KOPT-K1 (cell line): ENCODE measurements around the gene LHX2.

Source experiments
- H3K27ac ChIP-seq: fragments of 200-600 bp; sonication (generic); 2 replicates; pipeline ENCODE4 v1.5.1; 2016; ENCODE audit warnings: antibody characterized with exemption, mild to moderate bottlenecking, low read depth, low read length; ENCODE audit not compliant: poor library complexity, severe bottlenecking
- H3K36me3 ChIP-seq: fragments of 200-600 bp; sonication (generic); 2 replicates; pipeline ENCODE4 v1.5.1; 2017; ENCODE audit warnings: antibody characterized with exemption, mild to moderate bottlenecking, low read length, moderate library complexity; ENCODE audit not compliant: insufficient read depth
- H3K9me3 ChIP-seq: fragments of 200-600 bp; sonication (generic); 2 replicates; pipeline ENCODE4 v1.5.1; 2017; ENCODE audit warnings: antibody characterized with exemption, low read length, mild to moderate bottlenecking; ENCODE audit not compliant: insufficient read depth, poor library complexity, severe bottlenecking

The LHX2 gene

DNA sequence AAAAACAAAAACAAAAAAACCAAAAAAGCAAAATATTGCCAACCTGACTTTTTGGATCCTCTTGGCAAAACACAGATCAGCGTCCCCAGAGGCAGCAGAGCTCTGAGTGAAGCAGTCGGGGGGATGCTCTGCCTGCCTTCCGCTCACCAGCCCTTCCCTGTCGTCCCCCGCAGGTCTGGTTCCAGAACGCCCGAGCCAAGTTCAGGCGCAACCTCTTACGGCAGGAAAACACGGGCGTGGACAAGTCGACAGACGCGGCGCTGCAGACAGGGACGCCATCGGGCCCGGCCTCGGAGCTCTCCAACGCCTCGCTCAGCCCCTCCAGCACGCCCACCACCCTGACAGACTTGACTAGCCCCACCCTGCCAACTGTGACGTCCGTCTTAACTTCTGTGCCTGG, 20.7 kb downstream of the LHX2 start:
- no peaks in the 10 kb centered on the region for H3K36me3 ChIP-seq
- no peak overlapping the region for H3K27ac ChIP-seq
- H3K9me3 ChIP-seq = no peaks in the 10 kb centered on the region

DNA sequence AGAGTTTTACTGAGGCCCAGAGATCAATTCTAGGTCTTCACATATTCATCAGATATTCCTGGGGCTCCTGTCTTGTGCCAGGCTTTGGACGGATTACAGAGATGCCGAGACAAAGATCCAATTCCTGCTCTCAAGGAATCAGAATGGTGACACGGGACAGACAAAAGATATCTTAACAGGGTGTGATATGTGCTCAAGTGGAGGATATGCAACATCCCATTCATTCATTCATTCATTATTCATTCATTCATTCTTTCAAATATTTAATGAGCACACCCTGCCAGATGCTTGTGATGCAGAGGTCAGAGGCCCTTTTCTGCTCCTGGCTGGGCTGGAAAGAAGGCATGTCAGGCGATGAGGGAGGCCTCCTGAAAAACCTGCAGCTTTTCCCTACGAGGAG, 21.8 kb downstream of the LHX2 start:
- Histone ChIP-seq H3K27ac (no peak overlapping the region), H3K9me3 (no peaks in the 10 kb centered on the region), H3K36me3 (no peaks in the 10 kb centered on the region)

DNA sequence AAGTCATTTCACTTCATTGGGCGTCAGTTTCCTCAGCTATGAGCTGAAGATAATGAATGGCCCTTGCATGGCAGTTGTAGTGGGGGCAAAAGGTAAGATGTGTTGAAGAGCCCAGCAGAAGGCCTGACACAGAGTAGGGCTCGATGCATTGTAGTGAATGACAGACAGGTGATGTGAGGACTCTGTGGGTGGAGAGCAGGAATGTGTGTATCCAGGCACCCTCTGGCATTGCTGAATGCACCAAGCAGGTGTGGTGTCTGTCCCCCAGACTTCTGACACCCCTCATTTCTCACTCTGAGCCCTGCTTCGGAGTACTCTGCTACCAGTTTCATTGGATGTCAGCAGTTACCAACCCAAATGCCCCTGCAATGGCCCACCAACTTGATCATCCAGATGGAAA, 22.4 kb downstream of the LHX2 start:
- Histone ChIP-seq H3K36me3 (no peaks in the 10 kb centered on the region), H3K27ac (no peak overlapping the region), H3K9me3 (no peaks in the 10 kb centered on the region)

DNA sequence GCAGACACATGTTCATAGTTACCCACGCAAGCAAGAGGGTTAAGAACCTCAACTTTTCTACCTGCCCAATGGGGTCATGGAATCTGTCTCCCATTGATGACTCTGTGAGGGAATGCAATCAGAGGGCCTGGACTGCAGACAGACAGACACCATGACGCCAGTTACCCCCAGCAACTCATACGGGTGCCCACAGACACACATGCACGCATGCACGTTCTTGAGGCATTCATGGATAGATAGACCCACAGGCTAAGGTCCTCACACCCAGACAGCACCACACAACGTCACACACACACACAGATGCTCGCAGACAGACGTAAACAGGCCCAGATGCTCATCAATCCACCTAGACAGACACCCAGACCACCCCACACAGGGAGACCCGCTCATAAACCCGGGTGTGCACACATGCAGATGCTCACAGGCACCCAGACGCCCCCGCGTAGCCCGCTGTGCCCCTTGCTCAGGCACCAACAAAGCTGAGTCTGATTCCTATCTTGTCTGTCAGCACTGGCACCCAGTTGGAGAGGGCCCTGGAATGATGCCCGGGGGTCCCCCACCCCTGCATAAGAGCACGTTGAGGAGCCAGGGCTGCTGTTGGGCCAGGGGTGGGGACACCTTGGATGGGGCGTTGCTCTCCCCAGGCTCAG, 23.6 kb downstream of the LHX2 start:
- H3K27ac ChIP-seq = no peak overlapping the region
- H3K9me3 ChIP-seq = no peaks in the 10 kb centered on the region
- no peaks in the 10 kb centered on the region for H3K36me3 ChIP-seq

DNA sequence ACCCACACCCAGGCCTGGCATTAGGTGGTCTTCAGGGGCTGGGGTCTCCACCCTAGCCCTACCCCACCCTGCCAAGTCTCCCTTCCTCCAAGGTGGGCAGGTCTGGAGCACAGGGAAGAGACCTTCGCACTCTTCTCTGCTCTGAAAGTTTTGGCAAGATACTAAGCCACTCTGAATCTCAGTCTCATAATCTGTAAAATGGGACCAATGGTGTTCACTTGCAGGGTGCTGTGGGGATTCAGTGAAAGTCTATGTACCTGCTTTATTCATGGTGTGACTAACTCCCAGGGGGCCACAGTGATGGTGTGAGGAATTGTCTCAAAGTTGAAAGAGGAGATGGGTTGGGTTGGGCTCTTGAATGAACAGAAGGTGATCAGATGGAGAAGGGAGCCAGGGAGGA, 25.0 kb downstream of the LHX2 start:
- H3K9me3 ChIP-seq = no peaks in the 10 kb centered on the region
- no peak overlapping the region for H3K27ac ChIP-seq
- H3K36me3 ChIP-seq = no peaks in the 10 kb centered on the region

DNA sequence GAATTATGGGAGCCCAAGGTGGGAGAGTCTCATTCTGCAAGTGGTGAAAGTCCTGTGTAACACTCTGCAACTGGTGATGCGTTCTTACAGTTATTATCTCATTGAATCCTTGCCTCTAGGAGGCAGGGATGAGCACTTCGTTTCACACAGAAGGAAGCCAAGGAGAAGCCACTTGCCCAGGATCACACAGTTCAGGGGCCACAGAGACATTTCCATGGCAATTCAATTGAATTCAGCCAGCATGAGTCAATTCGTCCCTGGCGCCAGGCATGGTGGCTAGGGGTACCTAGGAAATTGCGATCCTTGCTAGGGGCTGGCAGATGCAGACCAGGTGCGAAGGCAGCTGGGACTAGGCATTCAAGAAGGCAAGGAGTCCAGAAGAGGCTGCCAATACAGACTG, 26.2 kb downstream of the LHX2 start:
- Histone ChIP-seq H3K27ac (no peak overlapping the region), H3K36me3 (no peaks in the 10 kb centered on the region), H3K9me3 (no peaks in the 10 kb centered on the region)

DNA sequence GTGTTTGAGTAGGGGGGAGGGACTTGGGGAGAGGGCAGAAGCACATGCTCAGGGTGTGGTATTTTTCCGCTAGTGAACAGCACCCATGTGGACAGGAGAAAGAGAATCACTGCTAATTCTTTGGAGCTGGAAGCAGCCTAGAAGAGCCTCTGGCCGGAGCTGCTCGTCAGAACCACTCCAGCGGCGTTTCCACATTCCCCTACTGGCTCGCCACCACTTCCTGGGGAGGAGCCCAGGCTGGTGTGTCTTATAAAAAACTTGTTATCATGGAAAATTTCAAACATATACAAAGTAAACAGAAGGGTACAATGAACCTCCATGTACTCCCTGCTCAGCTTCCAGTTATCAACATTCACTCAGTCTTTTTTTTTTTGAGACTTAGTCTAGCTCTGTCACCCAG, 26.7 kb downstream of the LHX2 start:
- Histone ChIP-seq H3K9me3 (no peaks in the 10 kb centered on the region), H3K27ac (no peak overlapping the region), H3K36me3 (no peaks in the 10 kb centered on the region)

DNA sequence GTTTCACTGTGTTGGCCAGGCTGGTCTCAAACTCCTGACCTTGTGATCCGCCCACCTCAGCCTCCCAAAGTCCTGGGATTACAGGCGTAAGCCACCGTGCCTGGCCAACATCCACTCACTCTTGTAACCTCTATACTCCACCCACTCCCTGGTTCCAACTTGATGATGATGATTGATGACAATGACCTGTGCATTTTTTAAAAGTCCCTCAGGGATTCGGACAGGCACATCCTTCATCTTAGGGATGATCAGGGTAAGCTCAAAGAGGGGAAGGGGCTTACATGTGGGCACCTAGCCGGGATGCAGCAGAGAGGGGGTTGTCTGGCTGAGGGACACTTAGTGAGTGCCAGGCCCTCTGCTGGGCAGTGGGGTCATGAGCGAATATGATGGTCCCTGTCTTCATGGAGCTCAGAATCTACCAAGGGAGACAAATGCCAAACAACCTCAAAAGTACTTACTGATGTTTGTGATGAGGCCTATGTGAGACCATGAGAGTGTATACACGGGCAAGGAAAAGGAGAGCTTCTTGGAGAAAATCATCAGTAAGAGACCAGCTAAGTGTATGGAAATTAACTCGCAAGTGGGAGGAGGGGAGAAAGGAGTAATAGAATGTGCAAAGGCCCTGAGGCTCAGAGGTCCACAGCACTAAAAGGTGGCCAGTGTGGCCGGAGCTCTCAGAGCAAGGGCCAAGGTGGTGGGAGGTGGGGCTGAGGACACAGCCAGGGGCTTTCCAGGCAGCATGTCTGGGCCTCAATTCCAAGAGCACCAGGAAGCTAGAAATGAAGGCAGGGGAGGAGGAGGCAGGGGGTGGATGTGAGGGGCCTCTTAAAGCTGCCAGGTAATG, 27.4 kb downstream of the LHX2 start:
- H3K27ac ChIP-seq = no peak overlapping the region
- H3K36me3 ChIP-seq = no peaks in the 10 kb centered on the region
- H3K9me3 ChIP-seq = no peaks in the 10 kb centered on the region

DNA sequence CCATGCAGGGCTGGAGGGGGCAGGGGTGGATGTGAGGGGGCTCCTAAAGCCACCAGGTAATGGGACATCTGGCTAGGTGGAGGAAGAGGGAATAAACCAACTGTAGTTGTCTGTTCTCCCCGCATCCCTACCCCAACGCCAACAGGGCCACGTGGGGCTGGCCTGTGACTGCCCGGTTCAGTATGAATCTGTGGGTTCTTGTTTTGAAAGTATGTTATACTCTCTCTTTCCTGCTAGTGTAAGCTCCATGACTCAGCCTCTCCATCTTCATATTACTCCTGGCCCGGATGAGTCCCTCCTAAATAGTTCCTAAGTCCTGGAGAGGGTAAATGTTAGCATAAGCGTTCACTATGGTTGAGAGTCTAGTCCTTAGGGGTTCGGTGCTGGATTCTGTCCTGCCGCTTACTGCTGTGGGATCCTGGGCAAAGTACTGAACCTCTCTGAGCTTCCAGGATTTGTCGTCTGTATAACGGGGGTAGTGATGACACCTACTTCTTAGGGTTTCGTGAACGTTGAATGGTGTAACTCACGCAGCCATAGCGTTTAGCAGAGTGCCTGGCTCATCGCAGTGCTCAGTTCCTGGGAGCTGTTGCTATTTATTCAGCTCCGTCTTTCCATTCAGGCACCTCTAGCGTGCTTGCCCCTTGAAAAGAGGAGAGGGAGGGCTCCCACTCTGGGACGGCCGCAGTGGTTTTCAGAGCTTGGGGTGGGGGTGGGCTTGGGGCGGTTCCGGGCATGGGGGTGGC, 28.8 kb downstream of the LHX2 start:
- H3K27ac ChIP-seq = no peak overlapping the region
- H3K36me3 ChIP-seq = no peaks in the 10 kb centered on the region
- H3K9me3 ChIP-seq = no peaks in the 10 kb centered on the region

DNA sequence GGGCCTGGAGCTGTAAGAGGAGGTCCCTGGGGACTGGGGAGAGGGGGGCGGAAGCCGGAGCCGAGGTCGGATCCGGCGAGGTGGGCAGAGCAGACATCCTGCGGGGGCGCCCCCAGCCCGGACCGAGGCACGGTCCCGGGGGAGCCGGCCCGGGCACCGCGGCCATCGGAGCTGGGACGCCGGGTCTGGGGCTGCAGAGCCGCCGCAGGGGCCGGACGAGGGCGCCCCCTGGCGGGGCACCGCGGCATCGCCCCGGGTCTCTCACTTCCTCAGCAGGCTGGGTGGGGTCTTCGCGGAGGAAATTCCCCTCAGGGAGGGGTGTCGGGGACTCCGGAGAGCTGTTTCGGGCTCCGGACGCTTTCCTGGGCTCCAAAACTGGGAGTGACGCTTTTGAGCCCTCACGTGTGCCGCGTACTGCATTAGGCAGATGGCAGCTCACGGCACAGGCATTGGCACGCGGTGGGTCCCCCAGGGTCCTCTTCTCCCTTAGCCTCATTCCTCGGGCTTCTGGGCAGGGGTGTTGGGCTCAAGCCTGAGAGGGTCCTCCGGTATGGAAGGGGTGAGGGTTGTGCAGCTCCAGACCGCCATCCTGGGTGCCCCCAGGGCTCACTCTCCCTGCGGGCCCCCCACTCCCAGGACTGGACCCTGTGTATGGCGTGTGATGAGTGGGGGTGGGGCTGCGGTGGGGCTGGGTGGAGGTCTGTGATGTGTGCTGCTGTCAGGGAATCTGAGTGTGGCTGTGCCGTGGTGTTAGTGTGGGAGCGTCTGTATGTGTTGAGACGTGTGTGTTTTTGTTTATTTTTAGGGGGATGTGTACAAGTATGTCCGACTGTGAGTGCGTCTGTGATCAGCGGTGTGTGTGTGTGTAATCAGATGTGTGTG, 29.6 kb downstream of the LHX2 start:
- Histone ChIP-seq H3K27ac (no peak overlapping the region), H3K36me3 (no peaks in the 10 kb centered on the region)

DNA sequence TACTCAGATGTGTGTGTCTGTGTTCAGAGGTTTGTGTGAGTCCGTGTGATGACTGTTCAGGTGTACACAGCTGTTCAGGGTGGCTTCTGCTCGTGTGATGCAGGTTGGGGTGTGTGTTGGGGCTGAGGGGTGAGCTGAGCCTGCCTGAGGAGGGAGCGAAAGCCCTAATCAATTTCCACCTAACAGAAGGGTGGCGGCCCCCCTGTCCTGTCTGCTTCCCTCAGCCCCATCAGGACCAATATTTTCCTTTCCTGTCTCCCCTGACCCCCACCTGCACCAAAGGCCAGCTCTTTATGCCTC, 30.2 kb downstream of the LHX2 start:
- no peak overlapping the region for H3K27ac ChIP-seq
- no peaks in the 10 kb centered on the region for H3K9me3 ChIP-seq
- no peaks in the 10 kb centered on the region for H3K36me3 ChIP-seq

More for the DNA sequence above, 29.6 kb downstream of the LHX2 start:
- H3K9me3 ChIP-seq = no peaks in the 10 kb centered on the region

DNA sequence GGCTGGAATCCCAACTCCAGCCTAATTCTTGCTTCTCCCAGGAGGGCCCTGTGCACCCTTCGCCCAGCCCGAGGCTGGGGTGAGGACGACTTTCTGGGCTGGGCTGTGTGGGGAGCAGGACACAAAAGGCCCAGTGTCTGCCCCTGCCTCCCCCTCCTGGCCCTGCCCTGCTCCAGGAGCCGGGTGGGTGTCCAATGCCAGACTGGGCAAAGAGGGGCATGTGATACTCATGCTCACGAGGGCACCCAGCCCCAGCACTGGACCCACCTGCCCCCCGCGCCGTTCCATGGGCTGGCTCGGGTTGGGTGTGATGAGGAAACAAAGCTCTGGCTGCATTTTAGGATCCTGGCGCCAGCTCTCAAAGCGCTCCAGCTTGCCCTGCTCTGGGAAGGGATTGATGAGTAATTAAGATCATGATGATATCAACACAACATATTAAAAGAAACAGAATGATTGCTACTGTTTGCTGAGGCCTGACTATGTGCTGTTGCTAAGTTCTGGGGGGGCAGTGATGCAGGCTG, 30.7 kb downstream of the LHX2 start:
- H3K27ac ChIP-seq = no peak overlapping the region
- H3K36me3 ChIP-seq = no peaks in the 10 kb centered on the region
- no peaks in the 10 kb centered on the region for H3K9me3 ChIP-seq

DNA sequence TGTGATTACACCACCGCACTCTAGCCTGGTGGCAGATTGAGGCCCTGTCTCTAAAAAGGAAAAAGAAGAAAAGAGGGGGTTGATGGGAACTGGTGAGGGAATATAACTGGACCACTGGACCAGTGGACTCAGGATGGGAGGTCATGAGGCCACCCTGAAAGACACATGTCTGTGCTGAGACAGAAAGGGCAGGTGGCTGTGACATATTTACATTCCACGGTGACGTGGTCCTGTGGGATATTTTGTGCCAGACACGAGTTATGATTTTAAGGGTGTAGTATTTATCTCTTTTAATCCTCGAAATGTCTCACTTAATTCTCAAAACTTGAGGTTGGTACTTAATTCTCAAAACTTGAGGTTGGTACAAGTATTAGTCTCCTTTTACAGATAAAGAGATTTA, 32.9 kb downstream of the LHX2 start:
- H3K27ac ChIP-seq = no peak overlapping the region
- H3K9me3 ChIP-seq = no peaks in the 10 kb centered on the region
- no peaks in the 10 kb centered on the region for H3K36me3 ChIP-seq

DNA sequence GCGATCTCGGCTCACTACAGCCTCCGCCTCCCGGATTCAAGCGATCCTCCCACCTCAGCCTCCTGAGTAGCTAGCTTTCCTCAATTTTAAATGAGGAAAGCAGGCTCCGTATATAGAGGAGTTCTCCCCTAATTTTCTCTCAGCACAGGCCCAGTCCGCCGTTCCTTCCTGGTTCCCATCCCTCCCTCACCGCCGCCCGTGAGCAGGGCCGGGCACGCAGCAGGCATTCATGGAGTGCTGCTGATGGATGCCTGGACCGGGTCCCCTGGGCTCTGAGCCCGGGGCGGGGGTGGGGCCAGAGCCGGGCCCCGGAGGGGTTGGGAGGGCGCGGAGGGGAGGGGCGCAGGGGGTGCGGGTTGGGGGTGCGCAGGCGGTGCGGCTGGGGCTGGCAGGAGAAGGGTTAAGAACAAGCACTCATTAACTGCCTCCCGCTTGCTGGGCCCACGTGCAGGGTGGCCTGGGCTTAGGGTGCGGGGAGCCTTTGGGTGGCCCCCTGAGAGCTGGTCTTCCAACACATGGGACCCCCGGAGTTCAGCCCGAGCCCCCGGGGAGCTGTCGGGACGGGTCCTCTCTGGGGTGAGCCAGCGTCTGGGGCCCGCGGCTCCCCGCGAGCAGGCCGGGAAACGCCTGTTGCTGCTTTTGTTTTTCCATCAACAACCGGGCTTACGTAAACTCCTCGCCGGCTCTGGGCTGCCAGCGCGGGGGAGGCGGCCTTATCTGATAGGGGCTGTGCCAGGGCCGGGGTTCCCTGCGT, 33.7 kb downstream of the LHX2 start:
- Histone ChIP-seq H3K36me3 (no peaks in the 10 kb centered on the region), H3K9me3 (no peaks in the 10 kb centered on the region), H3K27ac (no peak overlapping the region)
